NOMO-1 treated with DMSO at 0.1 percent for 48 hours (cell line): Measurements from ENCODE around the gene SNRNP200.

Source experiments
- DNase-seq: peaks from one replicate; lab custom pipeline; 2025; ENCODE audit not compliant: unreplicated experiment; lab: John Stamatoyannopoulos, UW

SNRNP200 gene

DNA sequence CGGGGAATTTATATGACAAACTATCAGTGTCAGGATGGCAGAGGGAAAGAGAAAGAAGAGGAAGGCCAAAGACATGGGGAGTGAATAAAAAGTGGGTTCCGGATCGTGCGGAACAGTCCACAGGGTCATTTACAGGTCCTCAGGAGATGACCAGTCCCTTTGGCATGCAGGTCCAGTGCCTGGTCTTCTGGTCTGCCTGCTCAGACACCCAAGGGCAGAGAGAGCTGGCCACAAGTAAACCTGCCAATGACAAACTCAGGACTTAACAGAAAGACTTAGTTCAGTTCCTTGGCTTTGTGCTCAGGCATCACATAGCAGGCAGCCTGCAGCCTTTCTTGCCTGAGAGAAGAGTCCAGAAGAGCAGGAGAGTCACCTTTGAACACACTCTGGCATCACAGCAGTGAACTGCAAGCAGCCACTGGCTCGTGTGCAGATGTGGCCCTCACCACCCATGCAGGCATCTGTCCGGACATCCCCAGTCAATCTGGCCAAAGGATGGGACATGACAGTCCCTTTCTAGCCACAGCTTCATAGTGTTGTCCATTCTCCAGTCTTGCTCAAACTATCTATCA, 53.5 kb downstream of the SNRNP200 start:
- no peak for DNase-seq

DNA sequence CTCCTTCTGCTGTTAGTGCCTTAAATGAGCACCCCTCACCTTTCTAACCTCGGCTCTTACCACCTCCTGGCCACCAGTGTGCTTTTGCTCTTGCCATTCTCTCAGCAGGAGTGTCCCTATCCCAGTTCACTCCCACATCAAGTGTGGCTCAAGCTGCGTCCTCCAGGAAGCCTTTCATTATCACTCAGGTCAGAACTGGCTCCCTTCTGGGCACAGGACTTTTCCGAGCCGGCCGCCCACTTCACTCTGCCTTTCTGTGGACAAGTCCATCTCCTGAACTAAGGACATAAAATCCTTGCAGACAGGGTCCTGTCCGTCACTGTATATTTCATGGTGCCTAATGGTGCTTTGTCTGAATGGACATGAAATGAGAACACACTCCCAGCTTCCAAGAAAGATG, 55.2 kb downstream of the SNRNP200 start:
- DNase-seq: no peak

DNA sequence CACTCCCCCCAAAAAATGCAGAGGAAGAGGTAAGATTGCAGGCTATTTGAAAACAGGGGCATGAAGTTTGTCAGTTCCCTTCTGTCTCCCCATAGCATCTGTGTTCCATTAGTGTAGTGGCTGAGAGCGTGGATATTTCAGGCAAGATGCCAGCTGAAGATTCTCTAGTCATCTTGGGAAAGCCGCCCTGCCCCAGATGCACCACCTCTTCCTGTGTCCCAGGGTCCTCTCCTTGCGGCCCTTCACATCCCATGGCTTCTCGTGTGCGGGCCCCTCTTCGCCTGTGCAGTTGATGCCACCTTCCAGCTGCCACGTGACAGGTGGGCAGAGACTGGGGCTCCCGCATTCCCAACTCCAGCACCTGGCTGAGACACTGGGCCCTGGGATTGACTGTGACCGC, 55.7 kb downstream of the SNRNP200 start:
- DNase-seq: no peak

DNA sequence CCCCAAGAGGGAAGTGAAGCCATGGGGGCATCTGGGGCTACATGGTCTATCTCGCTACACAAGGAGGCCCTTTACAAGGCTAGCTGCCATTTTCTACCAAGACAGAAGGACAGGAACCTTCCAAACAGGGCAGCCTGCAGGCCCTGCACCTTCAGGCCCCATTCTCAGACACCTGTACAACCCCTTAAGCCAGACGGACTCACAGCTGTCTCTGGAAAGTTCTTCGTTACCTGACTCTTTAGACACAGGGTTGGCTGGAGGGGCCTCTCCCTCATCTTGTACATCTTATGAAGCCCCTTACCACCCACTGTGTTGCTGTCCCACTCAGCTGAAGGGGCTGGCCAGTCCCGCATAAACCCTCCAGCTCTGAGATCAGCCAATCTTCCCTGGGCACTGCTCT, 56.7 kb downstream of the SNRNP200 start:
- no peak for DNase-seq

DNA sequence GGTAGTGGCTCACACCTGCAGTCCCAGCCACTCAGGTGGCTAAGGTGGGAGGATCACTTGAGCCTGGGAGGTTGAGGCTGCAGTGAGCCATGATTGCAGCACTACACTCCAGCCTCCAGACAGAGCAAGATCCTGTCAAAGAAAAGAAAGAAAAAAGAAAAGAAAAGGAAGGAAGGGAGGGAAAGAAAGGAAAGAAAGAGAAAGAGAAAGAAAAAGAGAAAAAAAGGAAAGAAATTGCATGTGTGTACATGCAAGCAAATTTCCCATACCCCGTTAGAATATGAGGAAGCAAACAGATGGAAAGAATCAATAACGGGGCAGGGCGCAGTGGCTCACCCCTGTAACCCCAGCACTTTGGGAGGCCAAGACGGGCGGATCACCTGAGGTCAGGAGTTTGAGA, 57.5 kb downstream of the SNRNP200 start:
- no peak for DNase-seq

DNA sequence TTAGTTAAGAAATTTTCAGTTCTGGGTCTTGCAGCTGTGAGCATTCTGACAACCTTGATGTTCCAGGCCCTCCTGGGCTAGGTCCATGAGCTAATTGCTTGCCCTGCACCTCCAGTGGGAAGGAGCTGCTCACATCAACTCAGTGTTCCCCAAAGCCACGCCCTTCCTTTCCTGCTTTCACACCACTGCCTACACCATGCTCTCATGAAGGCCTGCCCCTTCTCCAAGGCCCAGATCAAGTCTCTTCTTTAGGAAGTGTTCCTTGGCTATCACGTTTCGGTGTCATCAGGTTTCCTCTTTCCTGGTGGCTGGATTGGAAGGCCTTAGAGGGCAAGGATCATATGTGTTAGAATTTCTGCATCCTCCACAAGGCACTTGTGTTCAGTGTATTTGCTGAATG, 58.3 kb downstream of the SNRNP200 start:
- DNase-seq: no peak

DNA sequence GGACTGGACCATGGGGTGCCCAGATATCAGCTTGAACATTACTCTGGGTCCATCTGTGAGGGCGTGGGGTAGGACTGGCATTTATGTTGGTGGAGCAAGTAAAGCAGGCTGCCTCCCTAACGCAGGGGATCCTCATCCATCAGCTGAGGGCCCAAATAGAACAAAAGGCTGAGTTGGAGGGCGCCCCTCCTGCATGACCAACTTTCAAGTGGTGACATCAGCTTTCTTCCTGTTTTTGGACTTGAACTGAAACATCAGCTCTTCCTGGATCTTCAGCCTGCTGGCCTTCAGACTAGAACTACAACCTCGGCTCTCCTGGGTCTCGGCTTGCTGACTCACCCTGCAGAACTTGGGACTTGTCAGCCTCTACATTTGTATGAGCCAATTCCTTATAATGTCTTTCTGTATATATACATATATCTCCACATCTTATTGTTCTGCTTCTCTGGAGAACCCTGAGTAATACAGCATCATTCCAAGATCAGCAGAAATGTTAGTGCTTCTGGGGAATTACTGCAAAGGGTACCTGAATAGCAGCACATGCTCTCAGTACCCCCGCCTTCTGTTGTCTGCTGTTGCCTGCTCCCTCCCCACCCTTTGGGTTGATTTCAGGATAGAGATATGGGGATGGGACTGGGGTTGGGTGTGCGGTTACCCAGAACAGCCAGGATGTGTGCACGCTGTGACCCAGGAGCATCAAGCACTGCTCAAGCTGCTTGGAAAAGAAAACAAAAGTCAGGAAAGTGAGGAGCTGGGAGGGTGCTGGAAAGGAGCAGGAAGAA, 59.5 kb downstream of the SNRNP200 start:
- peak; percentile 81 for DNase-seq

DNA sequence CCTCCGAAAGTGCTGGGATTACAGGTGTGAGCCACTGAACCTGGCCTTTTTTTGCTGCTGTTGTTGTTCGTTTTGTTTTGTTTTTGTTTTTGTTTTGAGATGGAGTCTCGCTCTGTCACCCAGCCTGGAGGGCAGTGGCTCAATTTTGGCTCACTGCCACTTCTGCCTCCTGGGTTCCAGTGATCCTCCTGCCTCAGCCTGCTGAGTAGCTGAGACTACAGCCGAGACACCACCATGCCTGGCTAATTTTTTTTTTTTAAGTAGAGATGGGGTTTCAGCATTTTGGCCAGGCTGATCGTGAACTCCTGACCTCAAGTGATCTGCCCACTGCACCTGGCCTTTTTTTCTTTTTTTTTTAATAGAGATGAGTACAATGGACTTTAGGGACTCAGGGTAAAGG, 61.5 kb downstream of the SNRNP200 start:
- DNase-seq: no peak

DNA sequence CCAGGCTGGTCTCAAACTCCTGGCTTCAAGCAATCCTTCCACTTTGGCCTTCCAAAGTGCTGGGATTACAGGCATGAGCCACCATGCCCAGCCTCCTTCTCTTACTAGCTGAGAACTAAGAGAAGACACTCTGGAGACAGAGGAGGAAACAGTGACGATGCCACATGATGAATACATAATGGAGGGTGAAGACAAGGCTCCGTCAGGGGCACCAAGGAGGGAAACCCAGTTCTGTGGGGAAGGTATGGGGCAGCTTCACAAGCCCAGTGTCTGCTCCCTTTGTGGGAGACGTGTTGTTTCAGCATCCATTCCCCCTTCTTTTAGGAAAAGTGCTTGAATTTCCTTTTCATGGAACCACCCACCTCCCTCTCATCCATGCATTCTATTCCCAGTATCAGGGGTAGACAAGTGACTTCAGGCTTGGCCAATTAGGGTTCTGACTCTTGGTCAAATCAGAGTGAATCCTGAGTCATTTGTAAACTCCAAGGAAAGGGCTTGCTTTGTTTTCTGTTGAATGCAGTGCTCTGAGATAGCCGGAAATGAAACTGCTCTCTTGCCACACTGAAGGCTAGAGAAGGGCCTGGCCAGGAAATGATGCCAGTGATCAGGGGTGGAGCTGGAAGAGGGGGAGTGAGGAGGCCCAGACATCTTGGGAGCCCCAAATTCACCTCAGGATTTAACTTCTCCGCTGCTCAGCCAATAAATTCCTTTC, 63.3 kb downstream of the SNRNP200 start:
- peak; percentile 91 for DNase-seq

DNA sequence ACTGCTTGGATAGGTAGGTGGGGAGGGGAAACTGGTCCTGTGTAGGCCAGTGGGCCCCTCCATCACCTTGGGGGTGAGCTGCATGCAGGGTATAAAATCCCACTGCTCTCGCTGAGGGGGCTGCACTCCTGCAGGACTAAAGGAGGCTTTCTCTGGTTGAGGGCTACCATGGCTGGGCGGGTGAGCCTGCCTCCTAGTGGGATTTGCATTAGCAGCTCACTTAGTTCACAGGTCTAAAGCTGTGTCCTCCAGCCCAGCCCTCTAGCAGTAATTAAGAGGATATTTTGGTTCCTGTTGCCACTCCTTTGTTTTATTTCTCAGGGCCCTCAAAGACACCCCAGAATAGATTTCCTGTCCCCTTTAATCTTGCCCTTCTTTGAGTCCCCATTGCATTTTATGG, 64.1 kb downstream of the SNRNP200 start:
- DNase-seq: peak; percentile 34

DNA sequence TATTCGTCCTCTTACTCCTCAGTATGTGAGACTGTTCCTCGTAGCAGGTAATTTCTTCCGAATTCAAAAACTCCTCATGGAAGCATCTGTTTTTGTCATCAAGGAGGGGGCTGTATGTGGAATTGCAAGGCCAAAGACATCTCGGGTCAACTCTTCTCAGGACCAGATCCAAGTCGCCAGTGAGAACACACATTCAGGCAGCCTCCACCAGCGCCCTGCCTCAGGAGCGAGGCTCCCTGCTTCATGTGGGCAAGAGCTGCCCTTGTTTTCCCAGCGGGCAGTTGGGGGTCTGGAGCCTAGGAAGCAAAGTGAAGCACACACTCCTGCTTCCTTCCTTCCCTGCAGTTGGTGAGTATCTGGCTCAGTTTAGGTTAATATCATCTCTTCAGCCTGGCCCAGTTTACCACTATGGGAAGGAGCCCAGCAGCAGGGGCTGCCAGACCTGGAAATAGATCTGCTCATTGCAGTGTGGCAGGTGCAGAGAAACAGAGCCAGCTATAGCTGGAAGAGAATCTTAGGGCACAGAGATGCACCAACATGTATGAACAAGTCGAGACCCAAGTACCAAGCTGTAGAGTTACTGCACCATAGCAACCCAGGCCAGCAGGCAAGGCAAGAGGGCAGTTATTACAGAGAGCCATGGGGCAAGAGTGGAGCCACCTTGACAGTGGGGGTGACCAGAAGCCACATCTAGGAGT, 64.9 kb downstream of the SNRNP200 start:
- no peak for DNase-seq

DNA sequence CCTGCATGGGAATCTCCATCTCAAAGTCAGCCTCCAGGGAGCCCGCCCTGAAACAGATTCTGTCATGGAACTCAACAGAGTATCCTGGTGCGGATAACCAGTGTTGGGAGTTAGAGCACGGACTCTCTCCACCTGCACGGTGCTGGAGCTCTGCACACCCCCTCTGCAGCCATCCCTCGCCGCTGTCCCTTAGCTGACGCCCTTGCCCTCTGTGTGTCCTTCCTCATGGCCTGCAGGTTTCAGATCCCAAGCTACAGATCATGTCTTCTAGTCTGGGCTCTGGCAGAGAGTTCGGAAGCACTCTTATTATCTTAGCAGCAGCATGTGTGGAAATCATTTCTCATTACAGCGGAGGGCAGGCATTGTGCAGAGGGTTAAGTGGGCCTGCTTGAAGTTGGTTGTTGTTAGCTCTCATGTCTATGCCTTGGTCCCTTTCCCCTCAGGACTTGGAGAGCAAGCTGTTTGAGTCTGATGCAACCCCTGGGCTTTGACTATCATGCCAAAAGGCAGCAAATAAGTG, 65.5 kb downstream of the SNRNP200 start:
- no peak for DNase-seq

DNA sequence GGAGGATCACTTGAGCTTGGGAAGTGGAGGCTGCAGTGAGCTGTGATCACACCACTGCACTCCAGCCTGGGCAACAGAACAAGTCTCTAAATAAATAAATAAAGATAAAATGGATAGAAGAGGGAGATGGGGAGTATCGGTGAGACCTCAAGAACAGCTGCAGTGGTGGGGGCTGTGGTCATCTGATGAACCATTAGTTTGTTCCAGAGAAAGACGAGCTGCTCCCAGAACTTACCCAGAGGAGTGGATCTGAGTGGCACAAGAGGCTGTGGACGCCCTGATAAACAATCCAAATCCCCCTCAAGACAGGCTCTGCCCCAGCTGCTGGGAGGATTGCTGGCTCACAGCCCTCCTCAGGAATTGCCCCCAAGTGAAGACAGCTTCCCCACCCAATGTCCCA, 66.3 kb downstream of the SNRNP200 start:
- DNase-seq: no peak

DNA sequence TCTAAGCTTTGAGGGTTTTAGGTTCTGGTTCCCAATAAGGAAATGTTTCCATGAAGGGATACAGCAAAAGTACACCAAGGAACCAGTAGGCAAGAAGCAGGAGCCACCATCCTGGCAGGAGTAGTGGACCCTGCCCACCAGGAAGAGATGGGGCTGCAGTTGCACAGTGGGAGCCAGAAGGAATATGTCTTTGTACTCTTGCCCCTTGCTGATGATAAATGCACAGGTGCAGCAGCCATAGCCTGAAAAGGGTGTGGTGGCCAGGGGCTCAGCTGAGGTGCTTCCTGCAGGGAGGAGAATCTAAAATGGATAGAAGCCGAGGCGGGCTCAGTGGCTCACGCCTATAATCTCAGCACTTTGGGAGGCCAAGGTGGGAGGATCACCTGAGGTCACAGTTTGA, 67.1 kb downstream of the SNRNP200 start:
- DNase-seq: no peak

DNA sequence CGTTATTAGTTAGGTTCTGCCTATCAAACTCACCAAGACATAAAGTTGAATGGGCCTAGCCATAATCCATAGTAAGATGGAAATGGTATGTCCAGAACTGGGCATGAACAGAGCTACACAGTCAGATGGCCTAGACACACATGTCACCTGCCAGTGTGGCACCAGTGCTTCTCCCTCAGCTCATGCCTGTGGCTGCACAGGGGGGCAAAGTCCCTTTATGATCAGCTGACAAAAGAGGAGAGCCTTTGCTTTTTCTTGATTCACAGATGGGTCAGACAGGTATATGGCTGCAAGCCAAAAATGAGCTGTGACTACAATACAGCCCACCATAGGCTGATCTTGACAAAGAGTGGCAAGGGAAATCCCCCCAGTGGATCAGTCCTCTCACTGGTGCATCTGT, 68.5 kb downstream of the SNRNP200 start:
- DNase-seq: no peak

DNA sequence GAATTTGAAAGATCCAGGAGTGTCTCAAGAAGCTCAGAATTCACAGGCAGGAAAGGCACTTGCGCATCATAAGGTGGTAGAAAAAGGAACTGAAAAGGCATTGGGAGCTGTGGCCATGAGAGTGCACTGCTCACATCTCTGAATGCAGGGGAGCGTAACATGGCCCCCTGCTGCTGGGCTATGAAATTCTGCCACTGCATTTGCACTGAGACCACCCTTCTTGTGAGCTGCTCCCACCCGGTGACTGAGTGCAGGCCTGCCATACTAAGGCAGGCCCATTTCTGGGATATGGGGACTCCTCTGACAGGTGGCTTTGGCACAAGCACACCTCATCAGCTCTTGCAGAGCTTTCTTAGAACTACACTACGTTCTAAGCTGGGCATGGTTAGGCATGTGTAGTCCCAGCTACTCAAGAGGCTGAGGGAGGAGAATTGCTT, 71.4 kb downstream of the SNRNP200 start:
- DNase-seq: peak; percentile 81

DNA sequence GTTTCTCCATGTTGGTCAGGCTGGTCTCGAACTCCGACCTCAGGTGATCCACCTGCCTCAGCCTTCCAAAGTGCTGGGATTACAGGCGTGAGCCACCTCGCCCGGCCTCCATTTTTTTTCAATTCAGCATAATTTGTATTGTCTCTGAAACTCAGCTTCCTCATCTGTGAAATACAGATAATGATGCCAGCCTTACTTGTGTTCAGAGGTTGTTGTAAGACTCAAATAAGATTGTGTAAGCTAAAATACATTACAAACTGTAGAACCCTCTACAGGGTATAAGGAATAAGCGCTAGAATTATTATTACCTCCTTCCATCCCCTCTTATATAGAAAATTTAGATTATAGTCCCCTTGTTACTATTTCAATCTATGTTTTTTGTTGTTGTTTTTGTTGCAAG, 71.9 kb downstream of the SNRNP200 start:
- DNase-seq: peak; percentile 68

DNA sequence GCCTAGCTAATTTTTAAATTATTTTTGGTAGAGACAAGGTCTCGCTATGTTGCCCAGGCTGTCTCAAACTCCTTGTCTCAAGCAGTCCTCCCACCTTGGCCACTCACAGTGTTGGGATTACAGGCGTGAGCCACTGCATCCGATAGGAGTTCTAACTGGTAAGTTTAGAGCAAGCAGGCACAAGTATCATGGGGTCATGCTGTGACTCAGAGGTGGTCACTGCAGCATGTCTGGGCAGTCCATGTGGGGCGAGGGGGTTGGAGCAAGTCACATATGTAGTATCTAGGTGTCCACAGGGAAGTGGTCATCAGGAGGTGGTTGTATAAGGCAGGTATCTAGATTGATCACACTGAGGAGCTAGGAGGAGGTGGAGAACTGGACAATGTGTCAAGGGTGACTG, 74.0 kb downstream of the SNRNP200 start:
- no peak for DNase-seq

DNA sequence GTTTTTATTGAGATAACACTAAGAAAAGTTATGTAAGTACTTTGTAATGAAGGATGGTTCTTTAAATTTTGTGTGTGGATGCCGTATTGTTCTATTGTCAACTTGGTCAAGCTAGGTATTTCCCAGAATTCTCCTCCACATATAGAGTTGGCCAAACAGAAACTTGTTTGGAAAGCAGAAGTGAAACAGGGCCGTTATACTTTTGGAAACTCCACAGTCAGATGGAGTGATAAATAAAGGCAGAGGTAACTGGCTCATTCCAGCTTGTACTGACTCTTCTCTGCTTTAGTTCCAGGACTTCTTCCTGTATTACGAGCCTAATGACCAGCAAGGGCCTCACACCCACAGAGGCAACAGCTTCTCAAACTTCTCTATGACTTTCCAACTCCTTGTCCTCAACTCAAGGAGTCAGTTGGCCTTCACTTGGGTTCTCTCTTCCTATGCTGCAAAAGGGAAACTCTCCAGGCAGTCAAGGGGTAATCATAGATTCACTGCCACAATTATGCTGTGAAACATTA, 80.3 kb downstream of the SNRNP200 start:
- DNase-seq: peak; percentile 98
